Progenitor cell of endocrine pancreas (in vitro differentiated cells): Measurements from ENCODE around the gene LDLRAD4. TPM values are rescaled to one million over a fixed set of nuclear protein-coding genes. Genes with fewer than 3 reads are reported as not detected.

Source experiments
- DNase-seq: peaks from one replicate; pipeline ENCODE4 v3.0.0; 2021; ENCODE audit warnings: low spot score; ENCODE audit not compliant: unreplicated experiment
- H3K27ac Mint-ChIP-seq: 2 replicates; pipeline ENCODE4 v1.8.0; 2021; ENCODE audit warnings: mild to moderate bottlenecking, moderate library complexity, mixed read lengths
- H3K27me3 Mint-ChIP-seq: 2 replicates; pipeline ENCODE4 v1.8.0; 2021; ENCODE audit warnings: mixed read lengths
- H3K36me3 Mint-ChIP-seq: 2 replicates; pipeline ENCODE4 v1.8.0; 2022; ENCODE audit warnings: mixed read lengths; ENCODE audit not compliant: insufficient read depth
- H3K4me1 Mint-ChIP-seq: 2 replicates; pipeline ENCODE4 v1.8.0; 2021; ENCODE audit warnings: low read depth, mixed read lengths
- H3K4me3 Mint-ChIP-seq: 2 replicates; pipeline ENCODE4 v1.8.0; 2021; ENCODE audit warnings: low read depth, mild to moderate bottlenecking, moderate library complexity, mixed read lengths
- H3K9me3 Mint-ChIP-seq: 2 replicates; pipeline ENCODE4 v1.8.0; 2021; ENCODE audit warnings: low read depth, mixed read lengths
- total RNA-seq: library from RNA; stranded (reverse); gene quantifications from 2 replicates; pipeline ENCODE4 v1.2.1, GENCODE V29; 2021
- TF ChIP-seq, protein P1 (sequence below): fragments of 200-600 bp; sonication (generic); IDR thresholded peaks from one replicate; pipeline ENCODE4 v1.5.0; 2021; ENCODE audit warnings: antibody characterized with exemption, mild to moderate bottlenecking; ENCODE audit not compliant: unreplicated experiment

LDLRAD4 gene
- total RNA-seq, 1 donor from 2014 or later: 3.8 TPM

- no peak for DNase-seq
- no peak overlapping the region for H3K4me3 Mint-ChIP-seq
- peaks cover 3% of the 10 kb centered on the region for H3K9me3 Mint-ChIP-seq
- H3K4me1 Mint-ChIP-seq: peaks cover 18% of the 10 kb centered on the region
- H3K27me3 Mint-ChIP-seq: peaks cover 3% of the 10 kb centered on the region
- TF ChIP-seq, protein P1, sequence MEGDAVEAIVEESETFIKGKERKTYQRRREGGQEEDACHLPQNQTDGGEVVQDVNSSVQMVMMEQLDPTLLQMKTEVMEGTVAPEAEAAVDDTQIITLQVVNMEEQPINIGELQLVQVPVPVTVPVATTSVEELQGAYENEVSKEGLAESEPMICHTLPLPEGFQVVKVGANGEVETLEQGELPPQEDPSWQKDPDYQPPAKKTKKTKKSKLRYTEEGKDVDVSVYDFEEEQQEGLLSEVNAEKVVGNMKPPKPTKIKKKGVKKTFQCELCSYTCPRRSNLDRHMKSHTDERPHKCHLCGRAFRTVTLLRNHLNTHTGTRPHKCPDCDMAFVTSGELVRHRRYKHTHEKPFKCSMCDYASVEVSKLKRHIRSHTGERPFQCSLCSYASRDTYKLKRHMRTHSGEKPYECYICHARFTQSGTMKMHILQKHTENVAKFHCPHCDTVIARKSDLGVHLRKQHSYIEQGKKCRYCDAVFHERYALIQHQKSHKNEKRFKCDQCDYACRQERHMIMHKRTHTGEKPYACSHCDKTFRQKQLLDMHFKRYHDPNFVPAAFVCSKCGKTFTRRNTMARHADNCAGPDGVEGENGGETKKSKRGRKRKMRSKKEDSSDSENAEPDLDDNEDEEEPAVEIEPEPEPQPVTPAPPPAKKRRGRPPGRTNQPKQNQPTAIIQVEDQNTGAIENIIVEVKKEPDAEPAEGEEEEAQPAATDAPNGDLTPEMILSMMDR: no peak
- H3K27ac Mint-ChIP-seq: no peak overlapping the region
- H3K36me3 Mint-ChIP-seq: no peaks in the 10 kb centered on the region
Observed at GRCh38 chr18:13183359-13183758, 35.2 kb upstream of the LDLRAD4 start.

- peaks cover 3% of the 10 kb centered on the region for H3K9me3 Mint-ChIP-seq
- no peak for DNase-seq
- no peak overlapping the region for H3K4me3 Mint-ChIP-seq
- peaks cover 17% of the 10 kb centered on the region for H3K4me1 Mint-ChIP-seq
- TF ChIP-seq, protein P1: no peak
- no peak overlapping the region for H3K27ac Mint-ChIP-seq
- no peaks in the 10 kb centered on the region for H3K36me3 Mint-ChIP-seq
- peaks cover 3% of the 10 kb centered on the region for H3K27me3 Mint-ChIP-seq
Observed at GRCh38 chr18:13183790-13184189, 34.8 kb upstream of the LDLRAD4 start.

GRCh38 chr18:13184396-13184795, 34.2 kb upstream of the LDLRAD4 start:
- no peaks in the 10 kb centered on the region for H3K36me3 Mint-ChIP-seq
- peaks cover 3% of the 10 kb centered on the region for H3K9me3 Mint-ChIP-seq
- no peak overlapping the region for H3K27ac Mint-ChIP-seq
- peaks cover 14% of the 10 kb centered on the region for H3K4me1 Mint-ChIP-seq
- H3K27me3 Mint-ChIP-seq: peaks cover 3% of the 10 kb centered on the region
- no peak for DNase-seq
- no peak overlapping the region for H3K4me3 Mint-ChIP-seq
- TF ChIP-seq, protein P1: no peak

DNA sequence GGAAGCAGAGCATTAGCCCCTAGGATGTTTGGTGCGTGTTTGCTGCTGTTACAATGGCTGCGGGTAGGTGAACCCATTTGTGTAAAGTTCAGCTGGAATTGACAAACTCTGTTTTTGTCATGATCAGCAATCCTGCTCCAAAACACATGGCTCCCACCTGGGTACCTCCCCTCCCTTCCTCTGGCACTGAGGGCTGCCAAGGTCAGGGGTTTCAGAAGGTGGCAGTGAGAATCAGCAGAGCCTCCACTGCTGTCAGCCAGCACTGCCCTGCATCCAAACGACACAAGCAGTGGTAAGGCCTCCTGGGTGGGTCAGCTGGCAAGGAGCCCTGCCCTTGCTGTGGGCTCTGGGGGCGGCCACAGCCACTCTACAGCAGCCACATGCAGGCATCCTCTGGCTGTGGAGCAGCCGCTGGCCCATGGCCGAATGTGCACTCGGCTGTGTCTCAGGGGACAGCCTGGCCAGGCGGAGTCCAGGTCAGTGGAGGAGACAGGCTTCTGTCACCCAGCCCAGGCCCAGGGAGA, 32.8 kb upstream of the LDLRAD4 start:
- Mint-ChIP-seq H3K4me1 (peaks cover 9% of the 10 kb centered on the region), H3K27ac (no peak overlapping the region), H3K4me3 (no peak overlapping the region), H3K27me3 (peaks cover 3% of the 10 kb centered on the region), H3K9me3 (peaks cover 3% of the 10 kb centered on the region), H3K36me3 (no peaks in the 10 kb centered on the region)
- DNase-seq: no peak
- TF ChIP-seq, protein P1: no peak

GRCh38 chr18:13186687-13187086, 31.9 kb upstream of the LDLRAD4 start:
- TF ChIP-seq, protein P1: no peak
- no peak overlapping the region for H3K27ac Mint-ChIP-seq
- H3K4me3 Mint-ChIP-seq: no peak overlapping the region
- H3K36me3 Mint-ChIP-seq: no peaks in the 10 kb centered on the region
- no peak for DNase-seq
- peaks cover 5% of the 10 kb centered on the region for H3K4me1 Mint-ChIP-seq
- peaks cover 2% of the 10 kb centered on the region for H3K9me3 Mint-ChIP-seq
- H3K27me3 Mint-ChIP-seq: peaks cover 2% of the 10 kb centered on the region
